ENCODE measurements around the gene ACAD8.

GRCh38 chr11:134233729-134234179 lies 19.6 kb upstream of the ACAD8 start:
- TF ChIP-seq CTCF (IDR thresholded peaks at IDR 0.05; ENCODE audit: poor library complexity, severe bottlenecking) = no peak
- no peak for TF ChIP-seq POLR2AphosphoS5 (IDR thresholded peaks at IDR 0.05)
- TF ChIP-seq RAD21 (conservative IDR thresholded peaks at IDR 0.05) = no peak
- TF ChIP-seq TAF1 (IDR thresholded peaks at IDR 0.05; ENCODE audit: low read depth) = no peak
- no peak for TF ChIP-seq REST (IDR thresholded peaks at IDR 0.05; ENCODE audit: borderline replicate concordance)
